GM18870 (cell line): ENCODE results near the gene VIPR2.

Source experiments
- ATAC-seq: cut with Tn5 transposase; IDR thresholded peaks from one replicate; pipeline ENCODE4 v1.9.1; 2021; ENCODE audit warnings: moderate library complexity; ENCODE audit not compliant: unreplicated experiment

Gene VIPR2

GRCh38 chr7:159048656-159049055 lies 96.0 kb downstream of the VIPR2 start:
- no peak for ATAC-seq

- ATAC-seq, result no peak
Measured at GRCh38 chr7:159047536-159047935, 97.1 kb downstream of the VIPR2 start.

DNA sequence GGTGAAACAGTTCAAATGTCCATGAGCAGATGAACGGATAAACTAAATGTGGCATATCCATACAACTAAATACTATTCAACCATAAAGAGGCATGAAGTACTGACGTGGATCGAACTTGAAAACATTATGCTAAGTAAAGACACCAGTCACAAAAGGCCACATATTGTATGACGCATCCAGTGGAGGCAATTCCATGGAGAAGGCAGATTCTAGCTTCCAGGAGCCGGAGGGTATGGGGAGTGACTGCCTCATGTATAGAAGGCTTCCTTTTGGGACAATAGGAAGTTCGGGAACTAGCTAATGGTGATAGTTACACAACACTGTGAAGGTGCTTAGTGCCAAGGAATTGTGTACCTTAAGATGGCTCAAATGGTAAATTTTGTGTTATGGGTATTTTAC lies 98.4 kb downstream of the VIPR2 start:
- no peak for ATAC-seq

GRCh38 chr7:159045839-159046238 lies 98.8 kb downstream of the VIPR2 start:
- no peak for ATAC-seq

DNA sequence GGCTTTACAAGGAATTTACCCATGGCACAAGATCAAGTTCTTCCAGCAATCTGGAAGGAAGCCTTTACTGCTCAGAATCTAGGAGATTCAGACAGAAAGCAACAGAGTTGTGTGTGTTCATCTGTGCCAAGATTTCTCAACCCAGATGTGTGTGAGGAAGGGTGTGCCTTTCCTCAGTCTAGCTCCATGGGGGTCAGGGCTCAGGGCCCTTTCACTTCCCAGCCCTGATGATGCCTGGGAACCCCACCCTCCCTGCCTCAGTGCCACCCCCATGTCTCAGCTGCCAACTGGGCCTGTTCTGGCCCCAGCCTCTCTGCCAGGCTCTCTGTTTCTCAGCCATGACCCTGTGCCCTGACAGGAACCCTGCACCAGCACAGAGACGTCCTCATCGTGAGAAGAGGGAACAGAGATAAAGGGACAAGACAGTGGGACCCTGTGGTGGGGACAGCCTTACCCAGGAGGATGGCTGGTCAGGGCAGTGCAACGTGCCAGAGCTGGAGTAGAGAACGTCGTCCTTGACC lies 102.0 kb downstream of the VIPR2 start:
- no peak for ATAC-seq

DNA sequence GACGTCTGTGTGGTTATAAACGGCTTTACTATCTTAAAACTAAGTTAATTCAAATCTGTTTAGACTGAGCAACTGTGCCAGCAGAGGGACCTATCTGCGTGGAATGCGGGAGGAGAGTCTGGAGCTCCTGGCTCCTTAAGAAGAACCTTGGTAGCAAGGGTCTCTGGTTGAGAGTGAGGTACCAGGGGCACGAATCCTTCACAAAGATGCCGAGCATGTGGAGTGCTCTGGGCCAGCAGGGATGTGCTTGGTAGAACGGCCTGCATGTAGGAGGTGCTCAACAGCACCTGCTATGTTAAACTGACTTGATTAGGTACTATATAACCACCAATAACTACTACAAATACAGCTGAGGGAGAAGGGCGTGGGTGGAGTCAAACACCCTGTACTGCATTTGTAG lies 102.6 kb downstream of the VIPR2 start:
- no peak for ATAC-seq

DNA sequence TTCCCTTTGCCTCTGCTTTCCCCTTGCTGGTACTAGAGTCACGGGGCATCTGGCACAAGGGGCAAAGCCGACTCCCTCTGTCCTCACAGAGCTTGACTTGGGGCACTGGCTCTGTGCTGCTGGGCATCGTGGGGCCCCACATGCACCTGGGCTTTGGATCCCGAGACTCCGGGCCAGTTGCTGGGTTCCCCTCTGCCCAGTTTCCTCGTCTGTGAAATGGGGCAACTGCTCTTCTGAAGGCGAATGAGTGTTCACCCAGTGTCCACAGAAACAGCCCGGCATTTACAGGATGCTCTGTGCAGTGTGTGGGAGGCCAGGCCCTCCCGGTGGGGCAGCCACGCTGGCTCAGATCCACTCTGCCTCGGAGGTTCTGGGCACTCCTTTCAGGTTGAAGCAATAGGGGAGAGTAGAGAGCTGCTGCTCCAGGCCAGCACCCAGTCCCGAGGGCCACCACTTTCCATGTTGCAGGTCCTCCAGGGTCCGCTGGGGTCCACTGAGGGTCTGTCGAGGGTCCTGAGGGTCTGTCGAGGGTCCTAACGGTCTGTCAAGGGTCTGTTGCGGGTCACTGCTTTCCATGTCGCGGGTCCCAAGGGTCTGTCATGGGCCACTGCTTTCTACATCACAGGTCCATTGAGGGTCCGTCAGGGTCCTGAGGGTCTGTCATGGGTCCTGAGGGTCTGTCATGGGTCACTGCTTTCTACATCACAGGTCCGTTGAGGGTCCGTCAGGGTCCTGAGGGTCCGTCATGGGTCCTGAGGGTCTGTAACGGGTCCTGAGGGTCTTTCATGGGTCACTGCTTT lies 103.6 kb downstream of the VIPR2 start:
- no peak for ATAC-seq

DNA sequence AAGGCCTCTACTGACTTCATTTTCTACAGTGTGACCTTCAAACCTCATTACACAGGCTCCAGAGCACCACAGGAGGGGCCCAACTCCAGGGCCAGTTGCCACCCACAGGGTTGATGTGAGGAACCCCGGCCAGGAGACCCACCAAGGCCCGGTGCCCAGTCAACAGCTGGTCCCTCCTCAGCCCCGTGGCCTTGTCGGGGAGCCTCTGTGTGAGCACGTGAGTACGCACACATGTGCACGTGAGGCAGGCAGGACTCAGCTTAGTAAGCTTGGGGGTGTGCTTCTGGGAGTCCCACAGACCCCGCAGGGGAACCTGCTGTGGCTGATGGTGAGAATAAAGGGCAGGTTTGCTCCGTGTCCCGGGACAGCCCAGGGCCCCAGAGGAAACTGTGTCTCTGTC lies 104.5 kb downstream of the VIPR2 start:
- no peak for ATAC-seq

- no peak for ATAC-seq
Measured at GRCh38 chr7:159039716-159040115, 105.0 kb downstream of the VIPR2 start.

DNA sequence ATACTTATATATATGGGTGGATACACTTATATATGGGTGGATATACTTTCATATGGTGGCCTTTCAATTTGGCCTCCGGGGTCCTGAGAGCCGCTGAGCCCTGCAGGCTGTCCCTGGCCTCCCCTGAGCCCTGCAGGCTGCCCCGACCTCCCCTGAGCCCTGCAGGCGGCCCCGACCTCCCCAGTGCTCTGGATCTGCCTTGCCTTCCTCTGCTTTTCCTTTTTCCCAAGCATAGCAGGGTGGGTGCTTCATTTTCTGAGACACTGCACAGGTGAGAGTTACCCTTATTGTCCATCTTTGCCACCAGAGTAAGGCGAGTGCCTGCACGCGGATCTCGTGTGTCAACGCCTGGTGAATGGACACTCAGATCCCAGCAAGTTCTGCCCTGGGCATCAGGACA lies 106.6 kb downstream of the VIPR2 start:
- no peak for ATAC-seq

GRCh38 chr7:159036916-159037605 lies 107.6 kb downstream of the VIPR2 start:
- ATAC-seq, result no peak

DNA sequence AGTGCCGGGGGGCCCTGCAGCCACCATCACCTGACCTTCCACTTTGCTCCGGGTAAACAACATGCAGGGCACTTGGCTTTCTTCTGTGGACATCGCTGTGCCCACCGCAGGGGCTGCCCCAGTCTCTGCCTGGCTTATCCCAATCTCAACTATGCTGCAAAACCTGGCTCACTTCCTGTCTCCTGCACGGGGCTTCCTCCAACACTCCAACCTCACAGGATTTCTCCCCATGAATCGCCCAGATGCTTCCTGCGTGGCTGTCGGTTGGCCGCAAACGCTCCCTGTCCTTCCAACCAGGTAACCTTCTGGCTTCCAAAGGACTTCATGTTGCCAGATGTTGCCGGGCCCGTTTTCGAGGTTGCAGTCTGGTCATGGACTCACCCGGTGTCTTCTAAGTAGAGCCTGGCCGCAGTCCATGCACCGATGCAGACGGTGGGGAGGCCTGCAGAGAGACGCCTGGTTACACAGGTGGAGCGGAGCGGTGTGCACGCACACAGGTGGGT lies 109.0 kb downstream of the VIPR2 start:
- no peak for ATAC-seq

DNA sequence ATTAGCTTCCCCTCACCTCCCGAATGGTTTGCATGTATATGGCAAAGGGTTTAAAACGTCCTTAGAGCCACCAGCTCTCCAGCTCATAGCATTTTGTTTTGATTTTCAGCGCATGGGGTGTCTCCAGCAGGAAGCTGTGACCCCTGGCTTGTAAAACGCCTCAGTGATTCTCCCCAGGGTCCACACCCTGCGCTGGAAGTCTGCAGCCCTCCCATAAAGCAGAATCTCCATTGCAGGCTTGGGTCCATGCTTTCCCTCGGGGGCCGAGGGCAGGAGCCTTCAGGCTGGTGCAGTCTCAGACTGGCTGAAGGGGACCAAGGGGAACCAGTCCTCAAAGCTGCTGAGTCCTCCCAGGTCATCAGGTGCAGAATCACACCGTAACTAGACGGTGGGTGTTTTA lies 109.7 kb downstream of the VIPR2 start:
- no peak for ATAC-seq

- no peak for ATAC-seq
Measured at GRCh38 chr7:159034394-159034793, 110.3 kb downstream of the VIPR2 start.

- ATAC-seq, result no peak
Measured at GRCh38 chr7:159033956-159034355, 110.7 kb downstream of the VIPR2 start.

DNA sequence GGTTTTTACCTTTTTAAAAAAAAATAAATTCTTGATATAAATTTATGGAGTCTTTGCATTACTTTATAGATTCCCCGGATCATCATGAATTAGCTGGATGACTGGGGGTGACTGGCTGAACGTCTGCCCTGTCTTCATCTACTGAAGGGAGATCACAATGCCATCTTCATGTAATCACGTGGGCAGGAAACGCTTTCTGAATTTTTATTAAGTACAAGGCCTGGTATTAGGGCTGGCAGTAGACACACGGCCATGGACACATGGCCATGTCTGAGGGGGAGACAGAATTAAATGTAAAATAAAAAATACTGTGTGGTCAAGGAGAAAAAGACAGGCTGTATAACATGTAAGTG lies 111.2 kb downstream of the VIPR2 start:
- no peak for ATAC-seq

GRCh38 chr7:159032753-159033472 lies 111.8 kb downstream of the VIPR2 start:
- ATAC-seq, result no peak

DNA sequence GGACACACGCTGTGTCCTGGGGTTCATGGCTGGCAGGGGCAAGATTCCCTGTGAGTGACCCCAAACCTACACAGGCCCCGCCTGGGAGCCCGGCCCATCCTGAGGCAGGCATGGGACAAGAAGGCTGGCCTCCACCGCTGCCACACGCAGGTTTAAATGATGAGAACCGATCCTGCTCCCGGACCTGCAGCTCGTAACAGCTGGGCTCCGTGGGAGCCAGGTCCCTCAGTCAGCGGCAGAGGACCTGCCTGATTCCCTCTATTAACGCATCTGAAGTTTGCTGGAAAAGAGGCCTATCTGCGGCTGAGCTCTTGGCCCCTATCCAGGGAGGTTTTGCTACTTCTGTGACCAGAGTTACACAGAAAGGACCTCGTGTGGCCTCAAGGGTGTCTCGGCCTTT lies 112.3 kb downstream of the VIPR2 start:
- no peak for ATAC-seq

DNA sequence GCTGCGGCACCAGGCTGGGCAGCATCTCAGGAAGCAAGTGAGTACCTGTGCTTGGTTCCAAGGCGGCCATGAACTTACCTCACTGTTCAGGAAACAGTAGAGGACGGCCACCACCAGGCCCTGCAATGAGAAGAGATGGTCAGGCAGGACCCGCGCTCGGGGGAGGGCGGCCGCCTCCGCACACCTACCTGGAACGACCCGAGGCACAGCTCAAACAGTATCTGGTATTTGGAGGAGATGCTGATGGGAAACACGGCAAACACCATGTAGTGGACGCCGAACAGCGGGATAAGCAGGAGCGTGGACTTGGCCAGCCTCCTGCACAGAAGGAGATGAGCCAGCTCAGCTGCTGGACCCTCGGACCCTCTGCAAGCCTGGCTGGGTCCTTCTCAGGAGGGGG lies 112.9 kb downstream of the VIPR2 start:
- no peak for ATAC-seq

GRCh38 chr7:159031135-159031701 lies 113.4 kb downstream of the VIPR2 start:
- ATAC-seq, result no peak

DNA sequence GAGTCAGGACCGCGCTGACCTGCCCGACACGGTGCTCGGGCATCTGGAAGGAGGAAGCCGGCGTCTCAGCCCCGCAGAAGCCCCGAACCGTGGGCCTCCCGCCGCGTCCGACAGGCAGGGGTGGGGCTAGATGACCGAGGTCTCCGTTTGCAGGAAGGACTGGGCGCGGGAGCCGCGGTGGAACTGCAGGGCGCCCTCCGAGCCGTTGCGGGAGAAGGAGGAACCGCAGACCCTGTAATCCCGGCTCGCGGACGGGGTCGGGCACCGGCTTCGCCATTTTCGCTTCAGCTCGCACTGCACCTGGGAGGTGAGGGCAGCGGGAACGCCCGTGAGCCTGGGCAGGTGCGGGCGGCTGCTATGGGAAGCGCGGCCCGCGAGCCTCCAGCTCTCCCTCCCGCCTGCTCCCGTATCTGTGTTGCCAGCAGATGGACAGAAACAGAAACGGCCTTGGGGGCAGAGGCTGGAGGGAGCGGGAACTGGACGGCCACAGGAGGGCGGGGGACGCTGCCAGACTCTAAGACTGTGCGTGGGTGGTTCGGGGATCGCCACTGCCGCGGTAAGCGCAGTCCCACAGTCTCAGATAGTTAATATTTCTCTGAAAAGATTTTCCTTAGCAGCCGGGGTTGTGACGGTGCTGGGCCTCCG lies 114.1 kb downstream of the VIPR2 start:
- no peak for ATAC-seq
